ENCODE measurements around the gene PHKA2.

PHKA2 gene

DNA sequence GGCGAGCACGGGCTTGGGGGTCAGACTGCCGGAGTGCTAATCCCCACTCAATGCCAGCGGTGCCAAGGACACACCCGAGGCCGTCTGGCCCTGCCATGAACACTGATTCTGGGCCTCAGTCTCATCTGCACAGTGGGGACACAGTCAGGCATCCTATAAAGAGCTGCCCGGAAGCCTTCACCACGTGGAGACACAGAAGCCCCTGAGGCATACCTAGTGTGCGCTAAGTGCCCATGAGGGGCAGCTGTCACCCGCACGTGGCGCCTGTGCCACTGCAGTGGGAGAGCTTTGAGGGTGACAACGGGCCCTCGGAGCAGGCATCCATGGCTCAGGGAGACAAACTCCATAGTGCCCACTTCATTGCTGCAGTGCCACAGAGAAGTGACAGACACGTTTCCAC, 86.3 kb downstream of the PHKA2 start:
- intact Hi-C loops (cut with DNase I) = loop anchor here (10.0 kb wide), 1 partner anchor 503 kb away; no protein-coding TSS in a partner anchor
- no peak for DNase-seq

DNA sequence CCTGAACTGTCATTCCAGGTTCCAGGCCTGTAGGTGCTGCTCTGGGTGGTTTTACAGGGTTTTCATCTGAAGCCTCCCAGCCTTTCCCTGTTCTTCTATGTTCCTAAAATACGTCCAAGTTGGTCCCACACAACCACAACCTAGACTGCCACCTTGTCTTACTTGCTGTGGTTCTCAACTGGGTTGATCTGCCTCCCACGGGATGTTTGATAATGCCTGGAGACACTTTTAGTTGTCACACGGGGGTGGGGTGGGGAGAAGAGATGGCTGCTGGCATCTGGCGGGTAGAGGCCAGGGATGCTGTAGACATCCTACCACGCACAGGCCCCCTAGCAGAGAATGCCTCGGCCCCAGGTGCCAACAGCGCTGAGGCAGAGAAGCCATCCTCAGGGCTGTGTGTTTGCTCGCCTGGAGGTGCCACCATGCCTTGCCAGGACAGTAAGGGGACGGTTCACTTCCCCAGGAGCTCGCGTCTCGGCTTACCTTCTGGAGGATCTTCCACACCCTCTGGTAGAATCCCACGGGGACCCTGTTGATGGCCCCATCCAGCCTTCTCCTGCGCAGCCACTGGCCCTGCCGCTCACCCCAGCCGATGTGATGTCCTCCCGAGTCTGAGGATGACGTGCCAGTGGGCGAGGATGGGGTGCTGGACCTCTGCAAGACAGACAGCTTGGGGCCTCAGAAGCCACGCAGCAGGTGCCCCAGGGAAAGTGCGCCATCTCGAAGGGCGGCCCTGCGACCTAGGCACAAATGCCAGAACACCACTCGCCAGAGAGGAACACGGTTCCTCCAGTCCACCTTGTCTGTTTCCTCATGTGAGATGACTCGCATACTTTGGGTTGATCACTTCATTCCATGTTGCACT, 87.0 kb downstream of the PHKA2 start:
- intact Hi-C loops (cut with DNase I) = loop anchor here (10.0 kb wide), 1 partner anchor 502 kb away; no protein-coding TSS in a partner anchor

DNA sequence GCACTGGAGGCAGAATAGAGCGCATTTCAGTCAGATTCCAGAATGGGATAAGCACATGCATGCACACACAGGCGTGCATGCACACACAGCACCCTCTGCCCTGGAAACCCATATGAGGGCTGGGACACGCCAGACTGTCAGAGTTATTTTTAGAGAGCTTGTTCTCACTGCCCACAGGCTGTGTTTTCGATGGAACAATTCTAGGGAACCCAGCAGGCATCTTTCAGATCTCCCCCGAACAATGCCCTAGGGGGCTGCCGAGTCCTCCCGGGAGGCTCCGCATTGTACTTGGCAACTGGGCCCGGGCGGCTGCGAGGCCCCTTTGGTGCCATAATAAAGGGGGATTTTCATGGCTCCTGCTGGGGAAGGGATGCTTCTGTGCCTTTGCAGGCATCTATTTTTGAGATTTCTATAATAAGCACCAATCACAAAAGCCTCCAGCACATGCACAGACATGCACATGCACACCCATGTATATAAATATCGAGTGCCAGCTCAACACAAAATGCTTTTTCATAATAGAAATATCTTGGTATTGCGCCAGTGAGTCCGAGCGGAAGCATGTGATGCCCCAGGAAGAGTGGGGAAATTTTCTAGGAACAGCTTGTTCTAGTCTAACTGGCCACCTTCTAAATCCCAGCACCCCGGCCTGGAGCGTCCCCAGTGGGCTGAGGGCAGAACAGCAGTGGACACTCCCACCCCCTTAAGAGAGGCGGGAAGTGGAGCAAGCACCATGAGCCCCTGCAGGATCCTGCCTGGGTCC, 88.5 kb downstream of the PHKA2 start:
- peak in 1 of 42 donors; percentile 67 for DNase-seq
- intact Hi-C loops (cut with DNase I) = loop anchor here (10.0 kb wide), 1 partner anchor 501 kb away; no protein-coding TSS in a partner anchor

More for the DNA sequence above, 87.0 kb downstream of the PHKA2 start:
- peak in 7 of 42 donors; percentile 25 to 66 (median 41) for DNase-seq

DNA sequence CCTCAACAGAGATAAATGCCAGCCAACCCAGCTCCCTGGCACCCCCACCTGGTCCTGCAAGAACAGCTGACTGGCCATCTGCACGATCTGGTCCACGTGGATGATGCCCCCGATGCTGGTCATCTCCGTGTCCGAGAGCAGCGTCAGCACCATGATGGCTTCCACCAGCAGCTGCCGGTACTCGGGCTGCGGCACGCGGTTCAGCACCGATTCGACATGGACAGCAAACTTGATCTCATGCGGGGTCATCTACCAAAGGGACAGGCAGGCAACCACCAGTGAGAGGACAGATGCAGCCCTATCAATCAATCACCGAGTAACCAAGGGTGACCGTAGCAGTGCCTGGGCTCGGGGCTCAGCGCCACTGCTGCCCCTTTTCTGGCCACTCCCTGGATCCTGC, 89.8 kb downstream of the PHKA2 start:
- intact Hi-C loops (cut with DNase I) = loop anchor here (10.0 kb wide), 1 partner anchor 499 kb away; no protein-coding TSS in a partner anchor

DNA sequence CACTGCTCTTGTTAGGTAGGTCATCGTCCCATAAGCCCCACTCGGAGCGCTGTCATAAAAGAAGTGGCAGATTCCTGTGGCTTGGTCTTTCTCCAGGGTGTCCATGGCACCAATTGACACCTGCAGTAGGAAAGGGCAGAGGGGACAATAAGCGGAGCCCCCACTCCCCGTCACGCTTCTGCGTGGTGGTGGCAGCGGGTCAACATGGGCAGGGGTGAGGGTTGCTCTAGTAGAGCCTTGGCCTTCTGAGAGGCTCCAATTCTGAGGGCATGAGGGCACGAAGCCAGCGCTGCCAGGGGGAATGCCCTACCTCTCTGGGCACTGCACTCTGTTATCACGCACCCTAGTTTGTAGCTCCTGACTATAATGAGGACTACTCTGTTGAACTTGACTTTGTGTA, 90.4 kb downstream of the PHKA2 start:
- intact Hi-C loops (cut with DNase I) = loop anchor here (10.0 kb wide), 1 partner anchor 499 kb away; no protein-coding TSS in a partner anchor
- no peak for DNase-seq

More for the DNA sequence above, 89.8 kb downstream of the PHKA2 start:
- DNase-seq = no peak

DNA sequence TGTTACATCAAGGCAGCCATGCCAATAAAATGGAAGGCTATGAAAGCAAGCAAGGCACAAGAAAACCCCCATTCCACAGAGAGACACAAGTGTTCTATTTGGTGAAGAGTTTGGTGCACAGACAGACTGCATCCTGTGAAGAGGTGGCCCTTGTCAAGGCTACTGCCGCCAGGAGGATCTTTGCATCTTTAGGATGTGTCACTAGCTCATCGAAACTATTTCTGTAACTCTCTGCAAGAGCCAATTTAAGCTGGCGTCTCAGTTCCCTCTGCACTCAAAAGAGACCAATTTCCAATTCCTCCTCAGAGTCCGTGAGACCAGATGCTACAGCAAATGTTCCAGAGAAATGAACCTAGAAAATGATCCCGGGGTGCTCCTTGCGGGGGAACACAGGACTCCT, 91.0 kb downstream of the PHKA2 start:
- intact Hi-C loops (cut with DNase I) = loop anchor here (10.0 kb wide), 1 partner anchor 498 kb away; no protein-coding TSS in a partner anchor
- no peak for DNase-seq

DNA sequence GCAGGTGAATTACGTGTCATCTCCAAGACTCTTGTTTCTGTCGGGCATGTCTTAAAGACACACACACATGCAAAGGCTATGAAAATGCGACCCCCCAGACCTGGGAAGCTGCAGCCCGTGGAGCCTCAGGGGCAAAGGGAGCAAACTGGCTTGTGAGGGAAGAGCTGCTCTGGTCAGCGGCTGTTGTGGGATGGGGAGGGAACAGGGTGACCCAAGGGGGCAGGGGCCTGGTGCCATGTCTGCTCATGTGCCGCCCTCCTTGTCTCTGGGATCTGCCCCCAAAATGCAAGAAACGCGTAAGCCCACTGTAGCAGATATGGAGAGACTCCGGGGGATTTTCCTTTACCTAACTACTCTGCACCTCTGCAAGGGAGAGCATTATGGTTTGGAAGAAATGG, 92.4 kb downstream of the PHKA2 start:
- intact Hi-C loops (cut with DNase I) = loop anchor here (10.0 kb wide), 1 partner anchor 497 kb away; no protein-coding TSS in a partner anchor
- peak in 1 of 42 donors; percentile 20 for DNase-seq

DNA sequence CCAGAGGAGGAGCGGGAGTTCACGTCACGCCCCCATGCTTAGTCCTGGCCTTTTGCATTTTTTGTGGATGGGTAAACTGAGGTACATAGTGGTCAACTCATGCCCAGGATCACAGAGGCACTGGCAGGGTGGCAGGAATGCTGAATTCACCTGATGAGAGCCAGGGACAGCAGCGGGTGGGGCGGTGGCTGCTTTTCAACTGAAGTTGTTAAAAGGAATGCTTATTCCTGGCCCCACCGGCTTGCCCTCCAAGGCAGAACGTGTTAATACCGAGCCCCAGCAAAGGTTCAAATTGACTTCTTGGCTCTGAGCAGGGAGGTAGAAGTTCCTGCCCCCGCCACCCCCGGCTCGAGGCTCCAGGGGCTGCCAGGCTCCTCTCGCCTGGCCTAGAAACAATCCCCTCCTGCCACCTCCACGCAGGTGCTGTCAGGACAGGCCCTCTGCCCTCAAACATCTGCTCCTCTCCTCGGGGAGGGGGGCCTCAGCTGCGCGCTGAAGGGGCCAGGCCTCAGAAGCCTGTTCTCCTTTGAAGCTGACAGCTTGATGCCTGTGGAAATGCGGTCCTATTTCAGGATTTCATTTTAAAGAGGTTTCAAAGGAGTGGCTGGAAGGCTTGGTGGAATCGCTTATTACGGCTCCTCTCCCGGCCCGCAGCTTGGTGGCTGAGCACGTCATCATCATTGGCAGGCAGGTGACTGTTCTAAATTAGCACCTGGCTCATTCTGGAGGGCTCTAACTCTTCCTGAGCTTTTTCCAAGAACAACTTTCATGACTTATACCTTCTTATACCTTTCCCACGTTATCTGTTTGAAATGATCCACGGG, 93.0 kb downstream of the PHKA2 start:
- intact Hi-C loops (cut with DNase I) = loop anchor here (10.0 kb wide), 1 partner anchor 496 kb away; no protein-coding TSS in a partner anchor
- peak in 17 of 42 donors; percentile 24 to 71 (median 46) for DNase-seq

DNA sequence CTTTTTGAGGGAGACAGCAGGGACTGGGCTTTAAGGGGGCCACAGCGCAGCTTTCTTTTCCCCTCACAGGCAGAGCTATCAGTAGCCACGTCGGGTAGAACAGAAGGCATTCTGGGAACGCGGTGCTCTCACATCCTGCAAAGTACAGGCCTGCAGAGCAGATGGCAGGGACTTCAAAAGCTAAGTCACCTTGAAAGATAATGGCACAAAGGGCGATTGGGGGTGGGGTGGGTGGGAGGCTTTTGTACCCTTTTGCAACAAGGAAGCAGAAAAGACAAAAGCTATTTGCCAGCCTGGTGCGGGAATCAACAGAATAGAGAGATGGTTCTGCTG, 93.9 kb downstream of the PHKA2 start:
- intact Hi-C loops (cut with DNase I) = loop anchor here (10.0 kb wide), 1 partner anchor 495 kb away; no protein-coding TSS in a partner anchor
- no peak for DNase-seq

DNA sequence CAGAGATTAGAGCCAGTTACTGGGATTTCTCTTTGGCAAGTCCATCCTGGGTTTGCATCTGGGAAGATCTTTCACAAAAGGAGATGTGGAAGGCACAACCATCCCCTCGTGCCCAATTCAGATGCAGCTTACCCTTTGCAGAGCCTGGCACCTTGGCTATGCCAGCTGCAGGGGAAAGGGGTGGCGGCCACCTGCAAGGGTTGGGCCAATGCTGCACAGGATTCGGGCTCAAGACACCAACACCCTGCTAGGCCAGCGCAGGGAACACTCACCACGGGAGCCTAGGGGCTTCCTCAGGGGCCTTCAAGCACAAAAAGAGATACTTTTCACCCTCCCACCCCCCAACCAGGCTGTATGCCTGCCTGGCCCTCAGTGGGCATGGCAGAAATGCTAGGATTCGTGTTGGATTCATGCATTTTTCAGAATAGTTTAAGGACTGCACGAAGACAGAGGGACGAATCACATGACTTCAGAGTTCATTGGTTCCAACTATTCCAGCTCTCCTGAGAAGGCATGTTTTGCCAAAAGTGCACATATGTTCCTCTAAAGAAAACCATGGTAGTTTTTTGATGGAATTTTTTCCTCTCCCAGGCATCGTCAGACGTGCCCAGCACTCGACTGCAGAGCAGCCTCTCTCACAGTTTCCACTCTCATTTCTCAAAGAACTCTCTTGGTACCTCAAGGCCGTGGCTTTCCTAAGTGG, 94.4 kb downstream of the PHKA2 start:
- peak in 1 of 42 donors; percentile 13 for DNase-seq
- intact Hi-C loops (cut with DNase I) = loop anchor here (10.0 kb wide), 1 partner anchor 495 kb away; no protein-coding TSS in a partner anchor

DNA sequence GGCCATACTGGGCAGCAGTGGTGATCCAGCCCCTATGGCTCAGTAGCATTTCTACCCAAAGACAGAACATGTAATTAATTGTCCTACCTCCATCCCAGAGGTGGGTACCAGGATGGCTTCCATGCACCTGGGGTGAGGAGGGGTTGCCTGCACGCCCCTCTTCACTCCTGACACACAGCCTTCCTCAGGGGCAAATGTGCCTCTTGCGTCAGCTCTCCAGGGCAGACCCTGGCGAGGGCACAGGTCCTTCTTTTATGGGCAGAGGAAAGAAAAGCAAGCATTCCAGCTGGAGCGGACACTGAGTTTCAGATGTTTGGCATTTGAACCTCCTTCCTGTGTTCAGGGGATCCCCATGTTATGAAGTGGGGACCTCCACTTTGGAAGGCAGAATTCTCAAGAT, 95.6 kb downstream of the PHKA2 start:
- peak in 1 of 42 donors; percentile 33 for DNase-seq
- intact Hi-C loops (cut with DNase I) = no loop called here

DNA sequence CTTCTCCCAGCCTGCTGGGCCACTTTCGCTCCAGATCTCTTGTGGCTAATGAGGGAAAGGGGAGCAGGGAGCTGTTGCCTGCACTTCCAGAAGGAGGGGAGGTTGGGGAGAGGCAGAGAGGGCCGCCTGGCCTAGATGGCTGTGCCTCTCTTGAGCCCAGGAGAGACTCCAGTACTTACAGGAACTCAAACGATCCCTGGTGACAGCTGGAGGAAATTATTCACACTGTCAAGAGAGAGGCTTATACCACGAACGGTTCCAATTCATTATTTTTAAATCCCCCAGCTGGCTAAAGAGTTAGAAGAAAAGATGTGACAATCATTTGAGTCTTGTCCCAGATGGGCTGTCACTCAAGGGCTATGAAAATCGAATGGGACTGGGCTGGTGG, 96.1 kb downstream of the PHKA2 start:
- intact Hi-C loops (cut with DNase I) = no loop called here
- DNase-seq = no peak

DNA sequence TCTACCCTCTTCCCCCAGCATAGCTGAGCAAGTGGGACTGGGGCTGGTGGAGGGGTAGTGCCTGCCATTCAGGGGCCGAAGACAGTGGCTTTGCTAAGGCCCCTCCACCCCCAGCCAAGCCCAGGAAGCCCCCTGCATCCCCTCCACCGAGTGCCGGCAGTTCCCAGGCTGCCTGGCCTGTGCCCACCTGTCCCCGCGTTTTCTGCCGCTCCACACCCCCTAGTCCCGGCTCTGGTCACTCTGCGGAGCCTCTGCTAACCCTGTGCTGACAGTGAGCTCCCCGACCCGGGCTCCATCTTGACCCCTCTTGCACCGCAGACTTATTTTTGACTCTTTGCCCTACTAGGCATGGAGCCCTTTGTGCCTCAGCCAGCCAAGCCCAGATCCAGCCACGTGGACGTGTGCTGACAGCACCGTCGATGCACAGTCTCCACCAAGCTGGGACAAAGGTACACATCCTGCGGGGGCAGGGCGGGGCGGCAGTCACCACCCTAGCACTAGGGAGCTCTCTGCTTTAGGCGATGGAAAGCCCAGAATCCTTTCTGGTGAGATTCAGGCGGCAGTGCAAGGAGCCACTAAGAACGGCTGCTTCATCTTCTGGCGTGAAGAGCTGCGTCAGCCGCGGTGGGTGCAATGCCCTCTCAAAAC, 96.6 kb downstream of the PHKA2 start:
- DNase-seq = peak in 1 of 42 donors; percentile 44
- intact Hi-C loops (cut with DNase I) = no loop called here

DNA sequence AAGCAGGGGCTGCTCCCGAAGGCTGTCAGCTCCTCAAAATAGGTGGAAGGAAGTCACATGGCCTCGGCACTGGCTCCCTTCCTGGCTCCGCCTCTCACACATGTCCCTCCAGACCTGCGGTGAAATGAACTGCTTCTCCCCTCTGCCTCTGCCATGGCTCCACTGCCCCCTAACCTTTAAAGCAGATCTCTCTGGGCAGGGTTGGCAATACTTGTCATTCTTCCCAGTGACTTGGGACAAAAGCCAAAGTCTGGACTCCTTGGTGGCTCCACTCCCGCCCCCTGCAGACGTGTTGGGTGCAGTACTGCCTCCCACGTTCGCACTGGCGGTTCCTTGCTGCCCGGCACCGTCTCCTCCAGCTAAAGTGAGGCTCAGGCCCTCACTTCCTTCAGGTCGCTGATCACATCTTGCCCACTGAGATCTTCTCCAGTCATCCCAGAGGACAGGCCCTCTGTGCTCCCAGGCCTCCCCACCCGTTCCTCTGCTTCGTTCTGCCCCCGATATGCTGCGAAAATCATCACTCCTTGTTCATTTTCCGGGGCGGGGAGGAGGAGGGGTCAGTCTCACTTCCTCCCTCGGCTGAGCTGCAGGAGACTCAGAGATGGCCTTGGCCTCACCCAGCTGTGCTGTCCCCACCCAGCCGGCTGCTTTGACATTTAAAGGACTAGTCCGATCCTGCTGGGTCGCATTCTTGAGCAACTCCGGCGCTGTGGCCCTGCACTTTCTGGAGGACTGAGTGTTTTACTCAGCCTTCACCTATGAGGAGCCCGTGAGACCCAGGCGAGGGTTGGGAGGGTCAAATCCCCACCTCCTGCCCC, 97.4 kb downstream of the PHKA2 start:
- peak in 40 of 42 donors; percentile 41 to 83 (median 60) for DNase-seq
- intact Hi-C loops (cut with DNase I) = no loop called here

DNA sequence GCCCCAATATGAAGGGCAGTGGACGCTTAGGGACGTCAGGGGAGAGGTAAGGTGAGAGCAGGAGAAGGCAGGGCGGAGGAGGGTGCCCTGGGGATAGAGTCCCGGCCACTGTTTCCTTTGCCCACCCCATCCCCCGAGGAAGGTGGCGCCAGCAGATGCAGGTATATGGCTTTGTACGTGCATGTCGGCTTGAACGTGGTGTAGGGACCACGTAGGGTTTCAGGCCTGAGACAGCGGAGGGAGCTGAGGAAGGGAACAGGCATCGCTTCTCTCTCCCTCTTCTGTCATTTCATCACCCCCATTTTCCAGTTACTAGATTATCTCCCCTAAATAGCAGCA, 97.9 kb downstream of the PHKA2 start:
- no peak for DNase-seq
- intact Hi-C loops (cut with DNase I) = no loop called here

DNA sequence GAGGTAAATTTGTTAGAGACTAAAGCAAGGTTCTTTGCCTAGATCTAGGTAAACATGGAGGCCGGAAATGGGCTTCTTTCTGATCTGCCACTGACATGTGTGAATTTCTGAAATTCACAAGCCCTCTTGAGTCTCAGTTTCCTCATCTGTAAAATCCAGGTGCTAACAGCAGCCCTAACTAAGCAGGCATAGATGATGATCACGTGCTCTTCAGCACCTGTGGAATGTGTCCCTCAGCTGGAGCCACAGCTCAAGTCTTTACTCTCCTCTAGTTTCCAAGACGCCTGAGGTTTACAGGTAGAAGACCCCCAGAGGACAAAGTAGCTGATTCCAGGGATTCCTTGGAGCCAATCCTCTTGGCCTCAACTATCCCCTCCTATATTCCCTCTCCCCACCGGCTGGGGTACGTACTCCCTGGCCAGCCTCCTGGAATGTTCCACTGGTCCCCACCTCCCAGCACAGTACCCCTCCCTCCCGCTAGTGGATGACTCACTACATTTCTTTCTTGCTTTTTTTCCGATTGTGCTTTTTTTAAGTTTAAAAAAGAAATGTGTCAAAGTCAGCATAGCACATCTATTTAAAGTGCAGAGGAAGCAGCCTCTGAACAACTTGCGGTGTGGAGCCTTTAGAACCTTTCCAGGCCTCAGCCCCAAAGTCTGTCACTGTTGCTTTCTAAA, 98.4 kb downstream of the PHKA2 start:
- intact Hi-C loops (cut with DNase I) = no loop called here
- peak in 5 of 42 donors; percentile 25 to 54 (median 40) for DNase-seq

All from head of caudate nucleus (tissue), 42 donors.